Motor neuron (in vitro differentiated cells): ENCODE results near the gene AGPAT3. TPM values are rescaled to one million over a fixed set of nuclear protein-coding genes. Genes with fewer than 3 reads are reported as not detected.

Experiments
- ATAC-seq, 8 experiments: fragments of 200-7000 bp; cut with Tn5 transposase; replicated peaks in 6 of 8; 2 replicates each; pipeline ENCODE4 v1.8.0; 2021; ENCODE audit warnings: mild to moderate bottlenecking in 8 of 8, moderate library complexity in 8 of 8
- H3K27ac ChIP-seq, 2 donors: fragments of 250-450 bp; sonication (Bioruptor Pico); 2 replicates each; pipeline ENCODE4 v1.9.0; 2021; ENCODE audit warnings: antibody characterized with exemption in 2 of 2, mild to moderate bottlenecking in 2 of 2, moderate library complexity in 1 of 2
- H3K4me1 ChIP-seq, 2 donors: fragments of 250-450 bp; sonication (Bioruptor Pico); replicated peaks in 1 of 2; 2 replicates each; pipeline ENCODE4 v1.6.1; 2021; ENCODE audit warnings: antibody characterized with exemption in 2 of 2, mild to moderate bottlenecking in 2 of 2, moderate library complexity in 1 of 2
- H3K4me3 ChIP-seq, 5 donors: fragments of 250-450 bp; sonication (Bioruptor Pico); 2 replicates each; pipeline ENCODE4 v1.9.0; 2021; ENCODE audit warnings: antibody characterized with exemption in 5 of 5, mild to moderate bottlenecking in 5 of 5, moderate library complexity in 4 of 5
- WGBS, 10 experiments: fragments of 450-650 bp; shearing (Covaris generic); methylation state at CpG; one replicate each; pipeline ENCODE4 v1.0.0; 2022; 5-methylcytosine and 5-hydroxymethylcytosine counted together
- in situ Hi-C, 9 experiments: fragments of 400-800 bp; cut with MboI; loops; one replicate each; pipeline ENCODE4 v1.15.0; 2021; ENCODE audit warnings: low sequenced_read_pairs in 9 of 9, low pct_unique_long_range_greater_than_20kb in 2 of 9; ENCODE audit not compliant: unreplicated experiment in 9 of 9
- total RNA-seq, 8 experiments: library from RNA; unstranded; fragments of 300-600 nt; gene quantifications; 2 replicates each; pipeline versions ENCODE4 v1.2.3 to v1.2.4, GENCODE V29; 2022

AGPAT3 gene
- total RNA-seq, 8 experiments from 2014 or later, result 13.0 to 44.5 (median 16.7) TPM

DNA sequence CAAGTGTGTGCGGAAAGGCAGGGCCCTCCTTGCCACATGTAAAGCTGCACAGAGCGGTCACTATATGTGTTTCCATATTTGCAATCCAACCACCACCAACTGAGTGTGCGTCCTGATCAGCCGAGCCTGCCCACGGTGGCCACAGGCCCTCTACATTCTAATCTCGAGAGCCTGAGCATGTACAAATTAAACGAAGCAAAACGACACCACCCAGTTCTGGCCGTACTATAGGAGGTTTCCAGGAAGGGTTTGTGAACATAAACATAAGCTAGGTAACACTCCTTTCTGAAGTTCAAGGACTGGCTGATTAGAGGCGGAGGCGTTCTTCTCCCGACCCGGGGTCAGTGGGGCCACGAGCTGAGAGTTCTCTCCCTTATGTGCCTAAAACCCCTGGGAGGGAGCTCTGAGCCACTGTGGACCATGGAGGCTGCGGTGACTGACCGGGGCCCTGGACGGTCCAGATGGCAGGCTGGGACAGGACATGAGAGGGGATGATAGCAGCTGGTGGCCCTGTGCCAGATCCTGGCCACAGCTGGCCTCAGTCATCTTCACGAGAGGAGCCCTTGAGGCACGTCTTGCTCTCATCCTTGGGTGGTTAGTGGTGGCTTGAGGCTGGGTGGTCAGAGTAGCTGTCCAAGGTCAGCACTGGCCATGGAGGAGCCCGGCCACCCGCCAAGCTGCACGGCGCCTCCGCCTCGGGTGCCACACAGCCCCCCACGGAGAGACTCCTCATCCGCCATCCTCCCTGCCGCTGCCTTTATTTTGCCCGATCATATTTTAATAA, 108.0 kb downstream of the AGPAT3 start:
- 80 to 100% (median 92%) methylated on average over 1 to 3 of the region's 29 CpGs; no CpG with 5 or more reads in 4 of the 10 experiments for WGBS, 10 experiments
- Histone ChIP-seq H3K4me3 (no peak overlapping the region), H3K4me1 (no peaks in the 10 kb centered on the region), H3K27ac (no peak overlapping the region)
- ATAC-seq, result peak in 2 of 8 experiments; percentile 32 to 53
- in situ Hi-C loops, result no loop called here

DNA sequence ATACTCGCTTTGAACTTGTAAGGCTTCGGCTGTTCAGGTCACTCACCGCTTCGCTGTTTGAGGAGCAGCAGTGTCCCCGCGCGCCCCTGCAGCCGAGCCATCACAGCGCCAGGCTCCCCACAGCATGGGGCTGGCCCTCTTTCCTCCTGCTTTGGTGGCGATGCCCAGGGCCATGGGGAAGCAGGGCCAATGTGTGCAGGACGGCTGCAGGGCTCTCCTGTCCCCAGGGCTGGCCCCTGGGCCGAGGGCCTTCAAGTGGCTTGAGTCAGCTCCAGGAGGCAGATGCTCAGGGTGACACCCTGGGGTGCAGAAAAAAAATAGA, 108.6 kb downstream of the AGPAT3 start:
- H3K27ac ChIP-seq, result no peak overlapping the region
- in situ Hi-C loops, result no loop called here
- ATAC-seq, result no peak
- H3K4me3 ChIP-seq, result no peak overlapping the region
- WGBS, 10 experiments, result 91 to 100% (median 100%) methylated on average over 1 to 10 of the region's 12 CpGs; no CpG with 5 or more reads in 4 of the 10 experiments
- H3K4me1 ChIP-seq, result no peaks in the 10 kb centered on the region

DNA sequence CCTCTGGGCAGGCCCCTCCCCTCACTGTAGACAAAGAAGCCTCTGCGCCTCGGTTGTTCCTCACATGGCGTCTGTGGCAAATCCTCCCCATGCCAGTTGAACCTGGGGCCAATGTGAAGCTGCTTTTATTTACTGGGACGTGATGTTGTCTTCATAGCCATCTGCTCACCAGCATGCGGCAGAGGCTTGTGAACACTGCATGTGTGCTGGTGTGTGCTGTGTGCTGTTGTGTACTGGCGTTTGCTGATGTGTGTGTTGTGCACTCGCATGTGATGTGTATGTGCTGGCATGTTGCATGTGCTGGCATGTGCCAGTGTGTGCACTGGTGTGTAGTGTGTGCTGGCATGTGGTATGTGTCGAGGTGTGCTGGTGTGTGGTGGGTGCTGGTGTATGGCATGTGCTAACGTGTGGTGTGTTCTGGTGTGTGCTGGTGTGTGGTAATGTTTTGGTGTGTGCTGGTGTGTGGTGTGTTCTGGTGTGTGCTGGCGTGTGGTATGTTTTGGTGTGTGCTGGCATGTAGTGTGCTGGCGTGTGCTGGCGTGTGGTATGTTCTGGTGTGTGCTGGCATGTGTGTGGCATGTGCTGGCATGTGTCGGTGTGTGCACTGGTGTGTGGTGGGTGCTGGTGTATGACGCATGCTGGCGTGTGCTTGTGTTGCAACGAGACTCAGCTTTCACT, 109.9 kb downstream of the AGPAT3 start:
- 20 to 96% (median 77%) methylated on average over 1 to 9 of the region's 16 CpGs; no CpG with 5 or more reads in 4 of the 10 experiments for WGBS, 10 experiments
- no peak overlapping the region for H3K27ac ChIP-seq
- H3K4me1 ChIP-seq, result no peaks in the 10 kb centered on the region
- in situ Hi-C loops, result loop anchor here in 1 of 9 experiments (25.0 kb wide), 1 partner anchor 138 kb away; no protein-coding TSS in a partner anchor
- peak in 4 of 8 experiments; percentile 14 to 42 (median 37) for ATAC-seq
- H3K4me3 ChIP-seq, result no peak overlapping the region

DNA sequence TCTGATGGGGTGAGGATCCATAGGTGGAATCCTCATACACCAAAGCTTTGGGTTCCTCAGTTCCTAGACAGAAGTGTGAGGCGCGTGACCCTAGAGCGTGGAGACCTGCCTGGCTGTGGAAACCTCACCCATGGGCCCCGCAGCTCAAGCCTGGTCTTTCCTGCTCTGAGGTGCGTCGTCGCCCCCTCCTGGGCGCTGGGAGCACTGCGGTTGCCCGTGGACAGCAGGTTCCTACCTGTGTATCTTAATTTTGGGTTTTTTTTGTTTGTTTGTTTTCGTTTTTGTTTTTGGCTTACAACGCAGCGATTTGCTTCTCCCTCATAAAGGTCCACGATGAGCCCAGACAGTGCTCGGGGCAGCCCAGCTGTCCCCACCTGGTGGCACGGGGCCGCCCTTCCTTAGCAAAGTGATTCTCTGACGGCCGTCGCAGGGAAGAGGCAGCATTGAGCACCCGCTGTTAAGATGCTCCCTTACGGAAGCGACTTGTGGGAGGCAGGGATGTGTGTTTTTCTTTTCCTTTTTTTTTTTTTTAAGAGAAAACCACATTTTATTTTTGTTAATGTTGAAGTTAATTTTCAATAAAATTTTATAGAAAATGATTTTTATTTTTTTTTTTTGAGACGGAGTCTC, 110.6 kb downstream of the AGPAT3 start:
- in situ Hi-C loops, result loop anchor here in 1 of 9 experiments (25.0 kb wide), 1 partner anchor 138 kb away; no protein-coding TSS in a partner anchor
- ATAC-seq, result peak; percentile 36 to 90 (median 86)
- H3K27ac ChIP-seq, result no peak overlapping the region
- H3K4me3 ChIP-seq, result no peak overlapping the region
- WGBS, 10 experiments, result 27 to 71% (median 43%) methylated on average over 2 to 16 of the region's 24 CpGs
- no peaks in the 10 kb centered on the region for H3K4me1 ChIP-seq

DNA sequence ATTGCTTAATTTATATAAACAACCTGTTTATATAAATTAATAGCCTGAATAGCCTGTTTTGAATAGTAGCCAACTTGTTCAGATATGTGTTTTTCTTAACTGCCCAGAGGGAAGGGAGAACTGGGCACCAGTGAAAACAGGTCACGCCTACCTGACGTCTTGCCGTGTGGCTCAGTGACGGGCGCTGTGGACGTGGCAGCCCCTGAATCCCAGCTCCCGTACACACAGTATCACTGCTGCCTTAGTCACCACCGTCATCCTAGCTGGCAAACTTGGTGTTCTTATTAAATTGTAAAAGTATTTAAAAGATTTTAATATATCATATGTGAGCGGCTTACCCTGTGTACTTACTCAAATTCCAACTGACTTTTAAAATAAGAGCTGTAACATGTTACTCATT, 111.6 kb downstream of the AGPAT3 start:
- H3K4me1 ChIP-seq, result no peaks in the 10 kb centered on the region
- H3K27ac ChIP-seq, result no peak overlapping the region
- H3K4me3 ChIP-seq, result no peak overlapping the region
- in situ Hi-C loops, result loop anchor here in 1 of 9 experiments (25.0 kb wide), 1 partner anchor 139 kb away; no protein-coding TSS in a partner anchor
- no peak for ATAC-seq
- WGBS, 10 experiments, result 56 to 100% (median 88%) methylated on average over 1 to 7 of the region's 9 CpGs; no CpG with 5 or more reads in 1 of the 10 experiments

DNA sequence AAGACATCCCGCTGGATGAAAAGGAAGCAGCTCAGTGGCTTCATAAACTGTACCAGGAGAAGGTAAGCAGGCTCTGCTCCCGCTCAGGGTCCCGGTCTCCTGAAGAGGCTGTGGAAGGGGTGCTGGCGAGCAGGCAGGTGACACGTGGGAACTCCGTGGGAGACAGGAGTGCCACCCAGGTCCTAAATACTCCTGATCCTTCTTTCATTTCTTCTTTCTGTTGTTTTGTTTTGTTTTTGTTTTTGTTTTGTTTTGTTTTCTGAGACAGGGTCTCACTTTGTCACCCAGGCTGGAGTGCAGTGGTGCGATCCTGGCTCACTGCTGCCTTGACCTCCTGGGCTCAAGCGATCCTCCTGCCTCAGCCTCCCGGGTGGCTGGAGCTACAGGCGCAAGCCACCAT, 113.0 kb downstream of the AGPAT3 start:
- Histone ChIP-seq H3K4me3 (no peak overlapping the region), H3K4me1 (no peaks in the 10 kb centered on the region), H3K27ac (no peak overlapping the region)
- no peak for ATAC-seq
- 80 to 100% (median 97%) methylated on average over 1 to 10 of the region's 10 CpGs; no CpG with 5 or more reads in 3 of the 10 experiments for WGBS, 10 experiments
- in situ Hi-C loops, result loop anchor here in 1 of 9 experiments (25.0 kb wide), 1 partner anchor 141 kb away; no protein-coding TSS in a partner anchor

DNA sequence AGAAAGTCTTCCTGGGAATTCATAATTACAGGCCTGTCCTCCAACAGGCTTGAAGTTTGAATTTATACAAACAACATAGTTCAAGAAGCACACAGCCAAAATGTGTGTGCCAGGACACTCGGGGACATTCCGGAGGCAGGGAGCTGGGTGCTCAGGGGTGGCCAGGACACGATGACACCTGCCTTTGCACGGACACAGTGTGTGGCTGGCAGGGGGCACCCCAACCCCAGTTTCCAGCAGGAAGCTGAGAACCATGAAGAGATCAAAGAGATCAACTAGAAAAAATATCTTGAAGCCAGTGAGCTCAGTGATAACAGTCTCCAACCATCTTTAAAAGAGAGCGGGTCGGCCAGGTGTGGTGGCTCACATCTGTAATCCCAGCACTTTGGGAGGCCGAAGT, 114.6 kb downstream of the AGPAT3 start:
- WGBS, 10 experiments, result 75 to 100% (median 93%) methylated on average over 2 to 5 of the region's 7 CpGs; no CpG with 5 or more reads in 5 of the 10 experiments
- in situ Hi-C loops, result loop anchor here in 1 of 9 experiments (25.0 kb wide), 1 partner anchor 142 kb away; no protein-coding TSS in a partner anchor
- H3K27ac ChIP-seq, result no peak overlapping the region
- no peak for ATAC-seq
- no peaks in the 10 kb centered on the region for H3K4me1 ChIP-seq
- no peak overlapping the region for H3K4me3 ChIP-seq

DNA sequence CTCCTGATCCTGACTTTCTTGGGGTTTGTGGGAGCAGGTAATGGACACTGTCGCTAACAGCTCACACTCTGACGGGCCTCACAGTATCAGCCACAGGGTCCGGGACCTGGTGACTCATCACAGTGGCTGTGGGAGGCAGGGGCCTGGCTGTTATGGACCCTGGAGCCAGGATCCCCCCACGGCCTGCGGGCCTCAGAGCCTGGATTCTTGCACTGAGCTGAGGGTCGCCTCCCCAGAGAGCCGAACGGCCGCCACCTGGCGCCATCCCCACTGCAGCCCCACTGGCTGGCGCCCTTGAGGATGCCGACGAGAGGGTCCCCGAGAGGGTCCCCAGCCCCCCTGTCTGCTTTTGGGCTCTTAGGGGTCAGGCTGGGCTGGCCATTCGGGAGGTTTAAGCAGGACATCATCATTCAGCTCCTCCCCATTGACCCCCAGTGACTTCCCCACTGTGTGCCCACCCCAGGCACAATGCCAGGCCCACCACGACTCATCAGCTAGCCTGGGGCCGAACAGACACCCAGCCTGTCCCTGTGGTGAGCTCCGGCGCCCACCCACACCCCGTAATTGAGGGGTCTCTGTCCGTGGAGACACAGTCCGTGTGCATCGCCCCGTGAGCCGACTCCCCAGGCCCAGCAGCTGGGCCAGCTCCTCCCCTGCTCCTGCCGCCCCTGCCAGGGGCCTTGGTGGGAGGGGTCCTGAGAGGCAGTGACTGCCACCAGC, 116.3 kb downstream of the AGPAT3 start:
- 30 to 93% (median 60%) methylated on average over 1 to 3 of the region's 26 CpGs; no CpG with 5 or more reads in 7 of the 10 experiments for WGBS, 10 experiments
- ATAC-seq, result peak in 2 of 8 experiments; percentile 7 to 12
- Histone ChIP-seq H3K4me1 (peaks cover 0 to 6% of the 10 kb centered on the region in 2 donors), H3K27ac (no peak overlapping the region), H3K4me3 (no peak overlapping the region)
- in situ Hi-C loops, result loop anchor here in 1 of 9 experiments (25.0 kb wide), 1 partner anchor 144 kb away; no protein-coding TSS in a partner anchor

DNA sequence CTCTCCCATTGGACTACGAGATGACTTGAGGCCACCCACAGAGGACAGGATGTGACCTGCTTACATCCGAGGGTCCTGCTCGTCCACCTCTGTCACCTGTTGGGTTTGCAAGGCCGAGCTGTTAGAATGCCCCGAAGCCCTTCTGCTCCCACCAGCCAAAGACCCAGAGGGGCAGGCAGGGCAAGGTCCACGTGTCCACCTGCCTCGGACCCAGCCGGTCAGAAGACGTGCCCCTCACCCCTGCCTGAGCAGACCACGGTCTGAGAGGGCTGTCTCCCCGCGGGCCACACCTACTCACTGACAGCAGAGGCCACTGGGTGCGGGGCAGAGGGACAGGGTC, 116.8 kb downstream of the AGPAT3 start:
- H3K27ac ChIP-seq, result no peak overlapping the region
- peaks cover 0 to 6% of the 10 kb centered on the region in 2 donors for H3K4me1 ChIP-seq
- 47 to 100% (median 72%) methylated on average over 1 to 4 of the region's 13 CpGs; no CpG with 5 or more reads in 7 of the 10 experiments for WGBS, 10 experiments
- peak in 1 of 8 experiments; percentile 19 for ATAC-seq
- H3K4me3 ChIP-seq, result no peak overlapping the region
- in situ Hi-C loops, result loop anchor here in 1 of 9 experiments (25.0 kb wide), 1 partner anchor 145 kb away; no protein-coding TSS in a partner anchor

DNA sequence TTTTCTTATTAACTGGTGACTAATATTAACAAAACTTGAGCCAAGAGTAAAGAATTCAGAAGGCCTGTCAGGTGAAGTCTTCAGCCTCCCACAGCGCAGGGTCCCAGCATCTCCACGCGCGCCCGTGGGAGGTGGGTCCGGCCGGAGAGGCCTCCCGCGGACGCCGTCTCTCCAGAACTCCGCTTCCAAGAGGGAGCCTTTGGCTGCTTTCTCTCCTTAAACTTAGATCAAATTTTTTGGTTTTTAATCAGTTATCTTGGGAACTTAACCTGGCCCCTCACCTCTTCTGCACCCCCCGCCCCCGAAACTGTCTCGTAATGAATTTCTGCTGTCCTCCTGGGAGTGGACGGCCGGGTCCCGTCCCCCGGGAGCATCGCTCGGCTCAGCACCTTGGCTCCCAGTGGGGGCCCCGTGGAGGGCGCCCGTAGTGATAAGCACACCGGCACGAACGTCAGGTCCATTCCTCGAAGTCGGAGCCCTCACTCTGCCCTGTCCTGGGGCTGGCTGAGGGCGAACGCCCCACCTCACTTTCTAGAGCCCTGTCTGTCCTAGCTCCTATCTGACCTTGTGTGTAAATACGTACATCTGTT, 117.6 kb downstream of the AGPAT3 start:
- H3K27ac ChIP-seq, result no peak overlapping the region
- in situ Hi-C loops, result loop anchor here in 1 of 9 experiments (25.0 kb wide), 1 partner anchor 145 kb away; no protein-coding TSS in a partner anchor
- no peak overlapping the region for H3K4me3 ChIP-seq
- ATAC-seq, result no peak
- peaks cover 0 to 6% of the 10 kb centered on the region in 2 donors for H3K4me1 ChIP-seq
- 80 to 100% (median 92%) methylated on average over 1 to 8 of the region's 32 CpGs; no CpG with 5 or more reads in 5 of the 10 experiments for WGBS, 10 experiments

DNA sequence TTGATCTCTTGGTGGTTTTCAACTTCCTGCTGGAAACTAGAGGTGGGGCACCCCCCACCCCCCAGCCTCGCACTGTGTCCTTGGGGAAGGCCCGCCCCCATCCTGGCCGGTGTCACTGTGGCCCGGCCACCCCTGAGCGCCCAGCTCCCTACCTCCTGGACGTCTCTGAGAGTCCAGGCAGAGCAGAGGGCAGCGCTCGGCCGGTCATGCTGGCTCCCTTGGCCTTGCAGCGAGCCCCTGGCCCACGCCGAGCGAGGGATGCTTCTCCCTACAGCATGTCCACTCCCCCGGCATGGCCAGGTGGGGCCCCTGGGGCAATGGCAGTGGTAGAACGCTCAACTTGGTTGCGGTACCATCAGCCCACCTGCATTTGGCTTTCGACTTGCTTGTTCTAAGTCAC, 118.4 kb downstream of the AGPAT3 start:
- peaks cover 0 to 6% of the 10 kb centered on the region in 2 donors for H3K4me1 ChIP-seq
- H3K4me3 ChIP-seq, result no peak overlapping the region
- no peak for ATAC-seq
- H3K27ac ChIP-seq, result no peak overlapping the region
- in situ Hi-C loops, result loop anchor here in 1 of 9 experiments (25.0 kb wide), 1 partner anchor 146 kb away; no protein-coding TSS in a partner anchor
- WGBS, 10 experiments, result 60 to 100% (median 95%) methylated on average over 1 to 2 of the region's 17 CpGs; no CpG with 5 or more reads in 4 of the 10 experiments
